Stimulated activated CD4-positive, alpha-beta T cell treated with anti-CD3 and anti-CD28 coated beads, TNF-alpha, amount 100 ng/mL, for 24 hours (primary cell): Measurements from ENCODE around the gene PYCR2.
"Not testable (repeated sequence)": the region's sequence is repeated elsewhere in the genome, so short reads cannot be mapped to it uniquely, and the experiment has no call there.

Experiments used
- DNase-seq, 3 experiments: peaks; one replicate each; pipeline ENCODE4 v3.0.0-alpha.2; 2020; ENCODE audit warnings: low read depth in 3 of 3

Gene PYCR2

DNA sequence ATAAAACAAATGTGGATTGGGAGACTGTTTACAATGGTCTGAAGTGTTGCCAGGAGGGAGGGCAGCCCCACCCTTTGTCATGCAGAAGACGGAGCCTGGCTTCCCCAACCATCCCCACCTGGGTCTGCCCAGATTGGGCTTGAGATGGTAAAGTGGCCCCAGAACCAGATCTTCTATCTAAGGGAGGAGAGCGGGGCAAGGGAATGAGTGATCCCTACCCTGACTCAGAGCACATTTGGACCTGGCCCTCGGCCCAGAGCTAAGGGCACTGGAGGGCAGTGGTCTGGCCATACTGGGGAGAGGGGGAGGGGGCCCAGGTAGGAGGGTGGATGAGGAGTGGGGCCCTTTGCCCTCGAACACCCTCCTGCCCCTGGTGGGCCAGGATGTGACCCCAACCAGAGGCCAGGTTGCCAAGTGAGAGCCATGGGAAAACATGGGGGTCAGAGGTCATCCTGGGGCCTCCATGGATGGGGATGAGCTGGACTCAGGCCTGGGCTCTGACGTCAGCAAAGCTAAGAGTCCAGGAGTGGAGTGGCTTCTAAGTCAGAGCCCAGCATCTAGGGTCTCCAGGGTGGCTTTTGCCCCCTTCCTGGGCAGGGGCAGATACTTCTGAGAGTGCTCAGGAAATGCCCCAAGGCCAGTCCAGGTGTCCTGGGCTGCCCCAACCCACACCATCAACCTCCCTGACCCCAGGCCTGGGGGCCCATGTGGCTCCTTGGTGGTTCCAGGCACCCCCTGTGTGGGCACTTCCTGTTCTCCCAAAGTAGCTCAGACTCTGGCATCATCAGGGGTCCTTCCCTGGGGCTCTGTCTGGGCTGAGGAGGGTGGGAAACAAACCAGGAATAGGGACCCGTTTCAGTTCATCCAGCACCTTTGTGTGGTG is 33.5 kb downstream of the PYCR2 start:
- no peak for DNase-seq

DNA sequence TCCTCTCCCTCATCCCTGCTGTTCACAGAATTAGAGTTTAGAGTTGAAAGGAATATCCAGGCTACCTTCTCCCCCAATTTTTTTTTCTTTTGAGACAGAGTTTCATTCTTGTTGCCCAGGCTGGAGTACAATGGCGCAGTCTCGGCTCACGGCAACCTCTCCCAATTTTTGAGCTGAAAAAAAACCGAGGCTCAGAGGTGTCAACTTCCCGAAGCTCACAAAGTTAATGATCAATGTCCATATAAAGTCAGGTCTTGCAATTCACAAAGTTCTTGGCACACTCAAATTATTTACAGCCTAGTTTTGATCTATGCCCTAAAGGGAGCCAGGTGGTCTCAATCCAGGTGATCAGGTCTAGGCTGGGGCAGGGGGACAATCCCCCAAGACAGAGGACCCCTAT is 34.3 kb downstream of the PYCR2 start:
- no peak for DNase-seq

DNA sequence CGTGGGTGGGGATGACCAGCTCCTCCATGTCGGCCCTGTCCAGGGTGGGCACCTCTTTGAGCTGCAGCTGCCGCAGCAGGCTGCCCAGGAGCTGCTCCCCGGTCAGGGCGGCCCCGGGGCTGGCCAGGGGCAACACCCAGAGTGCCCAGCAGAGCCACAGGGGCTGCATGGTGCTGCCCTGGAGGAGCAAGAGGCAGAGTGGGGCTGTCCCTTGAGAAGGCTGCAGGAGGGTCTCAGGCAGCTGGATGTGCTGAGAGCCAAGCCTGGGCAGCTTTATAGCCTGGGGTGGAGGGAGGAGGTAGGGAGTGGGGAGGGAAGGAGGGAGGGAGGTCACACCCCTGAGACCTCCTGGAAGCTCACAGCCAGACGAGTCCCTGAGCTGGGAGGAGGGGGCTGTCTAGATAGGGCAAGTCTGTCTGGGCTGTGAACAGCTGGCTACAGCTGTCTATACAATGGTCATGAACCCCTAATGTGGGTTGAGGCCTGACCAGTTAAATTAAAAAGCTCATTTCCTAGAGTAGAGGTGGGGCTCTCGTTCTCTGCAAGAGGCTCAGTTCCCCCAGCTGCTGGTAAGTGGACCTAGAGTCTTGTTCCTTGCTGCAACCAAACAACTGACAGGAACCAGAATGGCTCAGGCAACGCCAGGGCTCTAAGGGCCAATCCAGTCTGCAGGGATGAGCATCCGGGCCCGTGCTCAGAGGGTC is 35.0 kb downstream of the PYCR2 start, which contains the start of gene LEFTY1:
Gene LEFTY1, minus strand, starts transcription at position 249 of the 704 bp plus-strand sequence. Its CDS starts 80 bp downstream, at position 169.
- no peak for DNase-seq

DNA sequence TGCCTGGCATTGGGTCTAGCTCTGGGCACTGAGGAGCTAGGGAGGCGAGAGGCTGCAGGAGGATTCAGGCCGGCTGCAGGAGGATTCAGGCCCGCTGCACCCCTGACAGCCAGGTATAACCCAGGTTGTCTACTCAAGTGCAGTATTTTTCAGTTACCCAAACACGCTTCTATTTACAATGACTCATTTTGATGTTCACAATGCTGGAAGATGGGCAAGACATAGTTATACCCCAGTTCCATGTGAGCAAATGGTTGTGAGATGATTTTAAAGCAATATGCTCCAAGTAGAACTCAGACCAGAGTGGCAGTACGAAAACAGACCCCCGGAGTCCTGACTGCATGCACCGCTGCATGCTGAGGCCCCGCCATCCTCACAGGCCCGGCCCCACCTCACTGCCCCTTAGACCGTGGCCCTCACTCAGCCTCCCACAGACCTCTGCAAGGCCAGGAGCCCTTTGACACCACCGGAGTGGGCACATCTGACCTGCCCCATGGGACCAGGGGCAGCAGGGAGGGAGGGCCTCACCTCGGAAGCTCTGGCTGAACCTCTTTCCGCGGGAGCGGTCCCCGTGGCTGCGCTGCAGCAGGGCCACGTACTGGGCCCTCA is 35.7 kb downstream of the PYCR2 start:
- DNase-seq, result no peak

DNA sequence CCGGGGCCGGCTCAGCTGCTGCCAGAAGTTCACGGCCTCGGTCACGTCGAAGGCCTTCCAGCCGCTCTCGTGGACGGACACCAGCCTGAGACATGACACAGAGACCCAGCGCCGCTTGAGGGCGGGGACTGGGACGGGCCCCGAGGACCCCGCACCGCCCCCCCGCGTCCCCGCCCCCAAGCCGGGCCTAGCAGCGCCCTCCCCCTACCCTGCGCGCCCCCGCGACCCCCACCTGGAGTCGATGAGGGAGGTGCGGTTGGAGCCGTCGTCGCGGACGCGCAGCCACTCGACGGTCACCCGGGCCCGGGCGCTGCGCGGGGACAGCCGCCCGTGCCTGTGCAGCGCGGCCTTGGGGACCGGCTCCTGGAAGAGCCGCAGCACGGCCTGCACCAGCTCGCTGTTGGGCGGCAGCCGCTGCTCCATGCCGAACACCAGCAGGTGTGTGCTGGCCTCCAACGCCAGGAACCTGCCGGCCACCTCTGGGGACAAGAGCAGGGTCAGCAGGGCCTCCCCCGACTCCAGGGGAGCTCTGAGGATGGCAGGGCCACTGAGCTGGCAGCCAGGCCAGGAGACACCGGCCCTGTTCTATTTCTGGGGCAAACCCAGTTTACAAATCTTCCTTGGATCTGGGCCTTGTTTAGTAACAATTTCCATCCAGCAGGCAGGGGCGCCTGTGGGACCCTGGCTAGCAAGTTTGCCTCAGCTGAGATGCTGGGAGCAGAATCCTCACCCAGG is 36.3 kb downstream of the PYCR2 start:
- DNase-seq, result not testable (repeated sequence)

DNA sequence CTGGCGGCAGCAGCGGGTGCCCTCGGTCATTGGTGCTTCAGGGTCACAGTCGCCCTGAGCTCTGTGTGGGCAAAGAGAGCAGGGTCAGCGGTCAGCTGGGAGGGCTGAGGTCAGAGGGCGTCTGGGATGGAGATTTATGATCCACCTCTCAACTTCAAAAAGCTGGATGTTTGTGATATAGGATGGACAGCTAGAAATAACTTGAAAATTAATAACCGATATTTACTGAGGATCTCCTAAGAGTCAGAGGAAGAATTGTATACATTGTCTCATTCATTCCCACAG is 37.1 kb downstream of the PYCR2 start:
- no peak for DNase-seq

DNA sequence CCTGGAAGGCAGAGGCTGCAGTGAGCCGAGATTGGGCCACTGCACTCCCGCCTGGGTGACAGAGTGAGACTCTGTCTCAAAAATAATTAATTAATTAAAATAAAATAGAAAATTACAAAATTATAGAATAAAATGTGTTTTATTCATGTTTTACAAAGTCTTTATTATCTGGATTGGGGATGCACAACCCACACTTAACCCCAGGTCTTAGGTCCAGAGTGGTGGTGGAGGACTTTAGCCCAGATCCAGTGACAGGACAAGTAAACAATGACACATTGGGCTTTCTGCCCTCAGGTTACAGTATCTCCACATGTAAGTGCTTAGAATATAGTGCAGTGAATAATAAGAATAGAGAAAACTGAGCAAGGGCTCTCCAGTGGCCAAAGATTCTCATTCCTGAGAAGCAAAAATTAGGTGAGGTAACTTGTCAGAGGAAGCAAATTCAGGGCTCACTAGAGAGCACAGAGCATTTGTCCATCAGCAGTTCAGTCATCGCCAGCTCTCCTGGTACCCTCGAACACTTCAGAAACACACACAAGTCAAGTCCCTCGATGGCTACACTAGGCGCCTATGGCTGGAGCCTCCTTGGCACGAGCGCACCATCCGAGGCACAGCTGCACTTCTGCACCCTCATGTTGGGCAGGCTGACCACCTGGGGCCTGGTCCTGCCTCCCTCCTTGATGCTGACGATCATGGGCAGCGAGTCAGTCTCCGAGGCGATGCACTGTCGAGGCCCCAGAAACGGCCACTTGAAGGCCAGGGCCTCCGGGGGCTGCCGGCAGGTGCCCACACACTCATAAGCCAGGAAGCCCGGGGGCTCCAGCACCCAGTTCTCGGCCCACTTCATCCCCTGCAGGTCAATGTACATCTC is 37.7 kb downstream of the PYCR2 start:
- DNase-seq, result no peak

DNA sequence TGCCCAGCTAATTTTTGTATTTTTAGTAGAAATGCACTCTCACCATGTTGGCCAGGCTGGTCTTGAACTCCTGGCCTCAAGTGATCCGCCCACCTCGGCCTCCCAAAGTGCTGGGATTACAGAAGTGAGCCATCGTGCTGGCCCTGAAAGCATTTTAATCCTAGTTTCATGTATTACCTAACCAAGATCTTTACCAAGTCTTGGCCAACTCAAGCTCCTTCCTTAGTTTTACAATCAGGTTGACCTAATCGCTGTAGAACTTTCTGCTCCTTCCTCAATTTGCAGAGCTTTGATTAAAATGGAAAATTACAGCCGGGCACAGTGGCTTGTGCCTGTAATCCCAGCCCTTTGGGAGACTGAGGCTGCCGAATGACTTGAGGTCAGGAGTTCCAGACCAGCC is 38.7 kb downstream of the PYCR2 start:
- DNase-seq, result no peak

DNA sequence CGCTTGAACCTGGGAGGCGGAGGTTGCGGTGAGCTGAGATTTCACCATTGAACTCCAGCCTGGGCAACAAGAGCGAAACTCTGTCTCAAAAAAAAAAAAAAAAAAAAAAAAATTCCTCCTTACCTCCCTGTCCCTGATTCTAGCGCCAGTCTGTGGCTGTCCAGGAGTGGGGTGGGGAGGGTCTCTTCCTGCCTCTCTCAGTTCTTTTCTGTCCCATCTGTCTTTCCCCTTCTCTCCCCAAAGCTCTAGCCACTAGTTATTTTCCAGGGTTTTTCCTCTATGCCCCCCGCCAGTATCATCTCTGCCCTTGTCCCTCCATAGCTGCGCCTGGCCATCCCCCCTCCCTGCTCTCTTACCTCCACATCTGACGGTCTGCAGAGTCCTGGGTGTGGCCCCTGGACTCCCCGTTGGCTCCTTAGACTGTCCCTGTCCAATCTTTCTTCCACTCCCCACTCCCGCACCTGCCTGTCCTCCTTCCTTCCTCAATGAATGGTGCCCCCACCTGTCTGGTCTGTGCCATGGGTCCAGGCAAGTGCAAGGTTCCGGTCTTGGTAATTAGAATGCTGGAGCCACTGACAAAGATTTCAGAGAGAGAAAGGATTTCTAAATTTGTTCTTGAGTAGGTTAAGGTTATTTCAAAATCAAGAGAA is 40.3 kb downstream of the PYCR2 start:
- no peak for DNase-seq

DNA sequence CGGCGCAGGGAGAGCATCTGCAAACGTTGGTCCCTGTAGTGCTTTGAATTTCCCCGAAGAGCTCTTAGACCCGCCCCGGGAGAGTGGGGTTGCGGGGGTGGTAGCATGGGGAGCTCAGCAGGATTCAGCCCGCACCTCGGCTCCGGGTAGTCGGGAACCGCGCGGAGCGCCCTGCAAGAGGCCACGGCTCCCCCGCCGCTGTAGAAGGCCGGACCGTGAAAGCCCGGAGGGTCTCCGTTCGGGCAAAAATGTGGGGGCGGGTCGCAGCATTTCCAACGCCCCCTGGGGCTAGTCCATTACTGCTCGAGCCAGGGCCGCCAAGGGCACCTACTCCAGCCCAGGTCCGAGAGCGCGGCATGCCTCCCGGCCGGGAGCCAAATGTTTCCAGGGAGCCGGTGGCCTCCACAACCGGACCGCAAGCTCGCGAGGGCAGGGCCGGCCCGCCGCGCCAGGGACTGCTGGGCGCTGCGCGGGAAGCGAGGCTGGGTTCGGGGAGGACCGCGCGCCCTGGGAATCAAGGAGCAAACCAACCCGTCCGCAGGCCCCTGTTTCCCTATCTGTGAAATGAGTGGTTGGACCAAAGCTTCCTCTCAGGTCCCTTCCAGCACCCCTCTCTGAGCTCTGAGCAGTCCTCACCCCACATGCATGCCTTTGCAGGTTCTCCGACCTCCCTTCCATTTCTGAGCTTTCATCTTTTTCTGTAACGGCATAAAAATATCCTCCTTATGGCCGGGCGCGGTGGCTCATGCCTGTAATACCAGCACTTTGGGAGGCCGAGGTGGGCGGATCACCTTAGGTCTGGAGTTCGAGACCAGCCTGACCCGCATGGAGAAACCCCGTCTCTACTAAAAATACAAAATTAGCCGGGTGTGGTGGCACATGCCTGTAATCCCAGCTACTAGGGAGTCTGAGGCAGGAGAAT is 41.1 kb downstream of the PYCR2 start:
- peak in 1 of 3 experiments; percentile 48 for DNase-seq

DNA sequence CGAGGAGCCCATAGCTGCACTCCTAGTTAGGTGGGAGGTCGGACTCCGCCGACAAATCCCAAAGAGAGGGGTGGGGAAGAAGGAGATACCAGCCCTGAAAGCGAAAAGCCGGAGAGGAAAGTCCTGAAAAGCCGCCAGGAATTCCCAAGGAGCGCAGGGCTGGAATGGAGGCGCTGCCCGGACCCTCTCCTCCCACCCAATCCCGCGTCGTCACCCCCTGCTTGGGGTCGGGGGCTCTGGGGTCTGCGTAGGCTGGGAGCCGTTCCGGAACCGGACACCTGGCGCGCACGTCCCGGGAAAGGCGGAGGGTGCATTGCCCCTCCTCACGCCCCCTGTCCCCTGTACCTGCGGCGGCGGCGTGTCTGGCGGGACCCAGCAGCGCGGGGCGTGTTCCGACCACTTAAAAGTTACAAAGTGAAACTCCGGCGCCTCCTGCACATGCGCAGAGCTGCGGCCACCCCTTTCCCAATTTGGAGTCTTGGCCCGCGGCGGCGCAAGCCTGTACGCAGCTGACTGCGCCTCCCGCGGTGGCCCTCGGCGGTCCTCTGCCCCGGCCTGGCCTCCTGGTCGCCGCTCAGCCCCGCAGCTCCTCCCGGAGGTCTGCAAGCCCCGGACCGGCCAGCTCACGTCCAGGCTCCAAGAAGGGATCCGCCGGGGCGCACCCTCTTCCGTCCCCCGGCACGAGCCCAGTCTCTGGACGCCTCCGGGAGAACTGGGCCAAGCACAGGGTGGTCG is 41.9 kb downstream of the PYCR2 start, which contains the start of gene TMEM63A:
Gene TMEM63A, minus strand, starts transcription at position 422 of the 735 bp plus-strand sequence. CDS start 4,800 bp downstream, outside the sequence.
- peak; percentile 74 to 88 (median 75) for DNase-seq

DNA sequence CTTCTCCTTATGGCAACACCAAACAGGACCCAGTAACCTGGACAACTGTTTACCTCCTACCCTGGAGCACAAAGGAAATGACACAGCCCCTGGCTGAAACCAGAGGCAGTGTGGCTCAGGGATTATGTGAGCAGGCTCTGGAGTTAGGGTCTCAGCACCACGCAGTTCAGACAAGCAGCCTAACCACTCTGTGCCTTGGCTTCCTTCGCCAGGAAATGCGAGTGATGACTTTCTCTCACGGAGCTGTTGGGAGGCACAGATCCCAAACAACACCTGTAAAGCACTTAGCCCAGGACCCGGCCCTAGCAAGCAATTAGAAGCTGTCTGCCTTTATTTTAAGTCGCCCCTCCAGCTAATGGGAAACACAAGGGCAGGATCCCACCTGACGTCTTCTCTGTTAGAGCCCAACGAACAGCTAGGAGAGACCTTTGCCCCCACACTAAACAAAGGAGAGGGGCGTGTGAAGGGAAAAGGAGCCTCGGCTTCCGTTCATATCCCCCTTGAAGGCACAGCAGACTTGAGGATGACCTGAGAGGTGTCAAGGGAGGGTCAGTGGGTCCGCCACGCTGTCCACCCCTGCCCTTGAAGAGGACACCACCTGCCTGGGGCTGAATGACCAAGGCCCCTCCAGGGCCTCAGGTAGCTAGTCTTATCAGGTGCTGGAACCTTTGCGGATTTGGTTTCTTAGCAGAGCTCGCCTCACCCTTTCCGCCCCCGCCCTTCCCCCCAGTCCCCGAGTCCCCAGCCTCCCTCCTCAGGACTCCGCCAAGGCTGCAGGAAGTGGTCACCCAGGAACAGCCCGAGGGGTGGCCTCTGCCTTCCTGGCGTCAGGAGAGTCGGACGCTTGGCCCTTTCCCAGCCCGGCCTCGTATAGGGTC is 42.7 kb downstream of the PYCR2 start:
- DNase-seq, result peak in 1 of 3 experiments; percentile 51

DNA sequence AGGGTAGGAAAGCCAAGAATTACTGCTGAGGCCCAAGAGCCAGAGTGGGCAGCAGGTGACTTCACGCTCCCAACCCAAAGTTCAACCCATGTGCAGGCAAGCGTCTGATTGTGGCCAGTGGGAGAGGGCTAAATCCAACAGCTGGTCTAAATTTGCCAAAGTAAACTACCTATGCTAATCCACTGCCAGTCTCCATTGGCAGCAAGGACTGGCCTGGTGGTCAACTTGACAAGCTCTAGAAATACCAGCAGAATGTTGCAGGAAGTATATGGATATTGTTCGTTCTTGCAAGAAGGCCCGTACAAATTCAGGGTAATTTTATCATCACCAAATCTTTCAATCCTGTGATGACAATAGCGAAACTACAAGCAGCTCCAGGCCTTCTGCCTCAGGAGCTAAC is 43.4 kb downstream of the PYCR2 start:
- no peak for DNase-seq

DNA sequence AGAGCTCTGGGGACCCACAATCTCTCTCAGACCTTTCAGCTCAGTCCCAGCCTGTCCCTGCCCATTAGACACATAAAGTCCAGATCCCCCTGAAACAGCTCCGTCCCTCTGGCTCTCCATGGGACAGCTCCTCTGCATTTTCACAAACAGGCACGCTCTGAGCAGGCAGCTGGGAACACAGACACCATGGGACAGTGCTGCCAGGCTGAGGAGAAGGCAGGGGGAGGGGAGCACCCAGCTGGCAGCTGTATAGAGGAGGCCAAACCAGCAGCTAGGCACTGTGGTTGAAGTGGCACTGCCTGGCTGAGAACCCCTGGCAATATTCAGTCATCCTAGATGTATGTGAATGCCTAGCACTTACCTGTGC is 43.8 kb downstream of the PYCR2 start:
- DNase-seq, result no peak

DNA sequence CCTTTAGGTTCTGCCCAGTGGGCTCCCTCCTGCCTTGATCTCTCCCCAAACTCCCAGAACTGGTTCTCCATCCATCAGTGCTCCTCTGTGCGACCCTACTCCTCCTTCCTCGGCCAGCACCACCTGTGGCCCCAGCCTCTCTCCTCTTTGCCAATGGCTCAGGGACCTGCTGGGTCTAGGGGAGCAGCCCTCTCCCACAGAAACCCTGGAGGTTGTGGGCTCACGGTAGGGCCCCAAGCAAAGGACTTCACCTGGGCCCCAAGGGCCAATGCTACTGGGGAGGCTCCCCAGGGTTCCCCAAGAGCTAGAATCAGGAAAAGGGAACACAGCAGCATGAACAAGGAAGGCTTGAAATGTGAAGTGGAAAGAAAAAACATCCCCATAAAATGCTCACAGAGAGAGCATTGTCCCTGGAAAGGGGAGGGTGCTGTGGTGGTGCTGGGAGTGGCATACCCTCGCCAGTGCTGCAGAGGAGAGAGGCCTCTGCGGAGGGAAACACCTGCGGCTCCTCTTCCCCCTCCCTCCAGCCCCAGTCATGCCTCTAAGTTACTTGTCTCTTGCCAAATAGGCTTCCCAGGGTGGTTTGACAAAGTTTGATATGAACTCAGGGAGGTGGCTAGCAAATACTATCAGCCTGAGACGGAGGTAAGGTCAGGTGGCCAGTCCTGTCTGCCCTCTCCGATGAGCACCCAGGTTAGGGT is 44.4 kb downstream of the PYCR2 start:
- DNase-seq, result no peak

DNA sequence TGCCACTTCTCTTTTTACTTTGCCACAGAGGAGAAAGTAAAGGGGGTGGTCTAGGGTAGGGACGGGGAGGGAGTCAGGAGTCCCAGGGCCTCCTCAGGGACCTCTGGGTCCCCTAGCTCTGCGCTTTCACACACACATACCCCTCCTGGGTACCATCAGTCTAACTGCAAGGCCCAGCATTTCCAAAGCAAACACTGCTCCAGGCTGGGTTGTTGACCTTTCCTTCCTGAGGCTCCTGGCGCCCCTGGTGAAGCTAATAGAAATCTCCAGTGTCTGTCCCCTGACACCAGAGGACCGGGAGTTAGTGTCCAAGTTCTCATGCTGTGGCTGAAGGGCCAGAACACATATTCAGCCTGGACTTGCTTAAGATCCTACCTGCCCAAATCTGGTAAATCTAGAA is 45.8 kb downstream of the PYCR2 start:
- DNase-seq, result no peak

DNA sequence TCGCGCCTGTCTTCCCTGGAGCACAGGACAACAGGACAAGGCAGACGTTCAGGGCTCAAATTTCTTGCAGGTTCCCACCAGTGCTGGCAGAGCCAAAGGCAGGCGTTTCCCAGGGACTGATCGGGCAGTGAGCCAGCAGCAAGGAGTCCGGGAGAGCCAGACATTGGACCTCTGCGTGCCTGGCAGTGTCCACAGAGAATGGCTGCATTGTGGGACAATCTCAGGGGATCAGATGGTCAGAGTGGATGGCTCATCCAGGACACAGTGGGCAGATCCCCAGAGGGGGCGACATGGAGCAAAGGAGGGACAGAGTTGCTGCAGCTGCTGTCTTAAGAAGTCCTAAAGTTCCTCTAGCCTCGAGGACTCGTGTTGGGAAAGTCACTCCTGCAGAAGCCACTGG is 46.5 kb downstream of the PYCR2 start:
- no peak for DNase-seq
